Measurements from ENCODE around the gene MYO1G. TPM values are rescaled to one million over a fixed set of nuclear protein-coding genes. Genes with fewer than 3 reads are reported as not detected.

The MYO1G gene
- total RNA-seq, 1 experiment from 2014 or later: 0.11 TPM

DNA sequence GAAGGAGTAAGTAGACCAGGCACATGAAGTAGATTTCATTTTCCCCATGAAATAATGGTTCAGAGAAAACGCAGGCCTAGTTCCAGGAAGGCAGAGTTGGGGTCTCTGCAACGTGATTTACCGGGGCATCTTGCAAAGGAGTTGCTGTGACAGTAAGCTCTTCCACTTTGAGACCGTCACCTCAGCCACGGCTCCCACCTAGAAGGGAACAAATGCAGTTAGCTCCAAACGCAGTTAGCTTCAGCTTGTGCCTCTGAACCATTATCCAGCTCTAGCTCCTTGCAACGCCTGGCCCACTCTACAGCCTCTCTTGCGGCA lies 7.0 kb upstream of the MYO1G start:
- ChIA-PET CTCF (interaction anchor here (0.6 to 1.3 kb wide), 2 partner anchors 13 to 124 kb away, joined by 5 to 14 read pairs; no protein-coding TSS in a partner anchor), POLR2A (ENCODE audit: unreplicated experiment) (interaction anchor here (0.6 to 1.4 kb wide), 3 partner anchors 14 to 645 kb away, joined by 3 to 18 read pairs (median 4); partner anchors contain the start of gene CCM2)
- TF ChIP-seq, protein P1, sequence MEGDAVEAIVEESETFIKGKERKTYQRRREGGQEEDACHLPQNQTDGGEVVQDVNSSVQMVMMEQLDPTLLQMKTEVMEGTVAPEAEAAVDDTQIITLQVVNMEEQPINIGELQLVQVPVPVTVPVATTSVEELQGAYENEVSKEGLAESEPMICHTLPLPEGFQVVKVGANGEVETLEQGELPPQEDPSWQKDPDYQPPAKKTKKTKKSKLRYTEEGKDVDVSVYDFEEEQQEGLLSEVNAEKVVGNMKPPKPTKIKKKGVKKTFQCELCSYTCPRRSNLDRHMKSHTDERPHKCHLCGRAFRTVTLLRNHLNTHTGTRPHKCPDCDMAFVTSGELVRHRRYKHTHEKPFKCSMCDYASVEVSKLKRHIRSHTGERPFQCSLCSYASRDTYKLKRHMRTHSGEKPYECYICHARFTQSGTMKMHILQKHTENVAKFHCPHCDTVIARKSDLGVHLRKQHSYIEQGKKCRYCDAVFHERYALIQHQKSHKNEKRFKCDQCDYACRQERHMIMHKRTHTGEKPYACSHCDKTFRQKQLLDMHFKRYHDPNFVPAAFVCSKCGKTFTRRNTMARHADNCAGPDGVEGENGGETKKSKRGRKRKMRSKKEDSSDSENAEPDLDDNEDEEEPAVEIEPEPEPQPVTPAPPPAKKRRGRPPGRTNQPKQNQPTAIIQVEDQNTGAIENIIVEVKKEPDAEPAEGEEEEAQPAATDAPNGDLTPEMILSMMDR (conservative IDR thresholded peaks at IDR 0.05; ENCODE audit: low read depth, low read length): no peak
- TF ChIP-seq EZH2phosphoT487 (IDR thresholded peaks at IDR 0.05; ENCODE audit: borderline replicate concordance, low read length) (no peak), EZH2 (IDR thresholded peaks at IDR 0.05; ENCODE audit: low read length, unreplicated experiment) (no peak)
- Histone ChIP-seq H3K79me2 (ENCODE audit: low read length) (peaks cover 39% of the 10 kb centered on the region), H3K4me2 (ENCODE audit: low read length) (peak overlapping the region; percentile 99), H2AFZ (ENCODE audit: low read length) (peak overlapping the region; percentile 87; the same call in 1 of the 2 replicates), H3K9me3 (ENCODE audit: low read length) (no peaks in the 10 kb centered on the region), H3K27ac (ENCODE audit: low read length) (peak overlapping the region; percentile 69), H3K9ac (ENCODE audit: low read length) (peak overlapping the region; percentile 99), H3K9me2 (replicated peaks; ENCODE audit: low read length) (no peaks in the 10 kb centered on the region), H3K36me3 (ENCODE audit: low read depth, low read length) (peaks cover 37% of the 10 kb centered on the region), H4K20me1 (ENCODE audit: low read length) (peaks cover 35% of the 10 kb centered on the region), H3K27me3 (ENCODE audit: low read length) (no peaks in the 10 kb centered on the region), H3K4me1 (ENCODE audit: insufficient read depth, low read length) (peaks cover 19% of the 10 kb centered on the region), H3F3A (ENCODE audit: low read length, unreplicated experiment) (peaks cover 13% of the 10 kb centered on the region), H3K4me3 (ENCODE audit: low read length) (peak overlapping the region; percentile 92)
- DNase-seq: no peak
- intact Hi-C loops (cut with micrococcal nuclease): loop anchor here (1.0 to 5.0 kb wide), 2 partner anchors 99 to 125 kb away; partner anchors contain the start of genes PURB and TBRG4
- no TSS peak for BruUV-seq (replicated peaks)
- ATAC-seq: no peak

DNA sequence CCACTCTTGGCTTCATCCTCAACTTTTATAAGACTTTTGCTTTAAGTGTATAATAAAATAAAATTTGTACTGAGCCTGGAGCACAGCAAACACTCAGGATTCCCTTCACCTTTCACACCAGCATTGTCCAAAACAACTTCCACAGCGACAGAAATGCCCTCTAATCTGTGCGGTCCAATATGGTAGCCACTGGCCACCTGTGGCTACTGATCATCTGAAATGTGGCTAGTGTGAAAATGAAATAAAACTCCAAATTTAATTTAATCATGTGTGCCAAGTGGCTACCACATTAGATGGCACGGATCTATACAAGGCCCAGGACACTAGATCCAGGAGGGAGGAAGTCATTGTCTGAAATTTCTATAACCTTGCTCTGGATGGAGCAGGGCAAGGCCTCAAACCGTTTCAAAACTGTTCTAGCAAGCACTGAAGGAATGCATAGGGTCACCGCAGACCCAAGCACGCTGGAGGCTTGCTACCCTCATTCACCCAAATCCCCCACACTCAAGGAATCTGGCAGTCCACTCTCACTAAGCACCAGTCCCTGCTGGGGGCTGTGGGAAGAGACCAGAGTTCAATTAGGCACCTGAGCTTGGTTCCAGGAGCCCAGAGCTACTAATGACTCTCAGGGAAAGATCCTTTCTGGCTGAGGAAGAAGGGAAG lies 6.3 kb upstream of the MYO1G start:
- Histone ChIP-seq H3K27me3 (ENCODE audit: low read length) (no peaks in the 10 kb centered on the region), H3F3A (ENCODE audit: low read length, unreplicated experiment) (peaks cover 13% of the 10 kb centered on the region), H4K20me1 (ENCODE audit: low read length) (peaks cover 35% of the 10 kb centered on the region), H3K4me3 (ENCODE audit: low read length) (peak overlapping the region; percentile 92), H3K4me1 (ENCODE audit: insufficient read depth, low read length) (peaks cover 19% of the 10 kb centered on the region), H3K79me2 (ENCODE audit: low read length) (peaks cover 39% of the 10 kb centered on the region), H3K27ac (ENCODE audit: low read length) (peak overlapping the region; percentile 69; the same call in 1 of the 2 replicates), H2AFZ (ENCODE audit: low read length) (no peak overlapping the region), H3K9me2 (replicated peaks; ENCODE audit: low read length) (no peaks in the 10 kb centered on the region), H3K9me3 (ENCODE audit: low read length) (no peaks in the 10 kb centered on the region), H3K9ac (ENCODE audit: low read length) (peak overlapping the region; percentile 99), H3K36me3 (ENCODE audit: low read depth, low read length) (peaks cover 37% of the 10 kb centered on the region), H3K4me2 (ENCODE audit: low read length) (peak overlapping the region; percentile 99)
- TF ChIP-seq, protein P1 (conservative IDR thresholded peaks at IDR 0.05; ENCODE audit: low read depth, low read length): no peak
- no peak for TF ChIP-seq EZH2 (IDR thresholded peaks at IDR 0.05; ENCODE audit: low read length, unreplicated experiment)
- TF ChIP-seq EZH2phosphoT487 (IDR thresholded peaks at IDR 0.05; ENCODE audit: borderline replicate concordance, low read length): no peak
- intact Hi-C loops (cut with micrococcal nuclease): loop anchor here (5.0 kb wide), 1 partner anchor 98 kb away; the partner anchor contains the start of gene PURB
- ATAC-seq (no peak), DNase-seq (no peak)
- CTCF ChIA-PET: interaction anchor here (0.6 to 1.3 kb wide), 2 partner anchors 14 to 125 kb away, joined by 5 to 14 read pairs; no protein-coding TSS in a partner anchor
- no TSS peak for BruUV-seq (replicated peaks)
- POLR2A ChIA-PET (ENCODE audit: unreplicated experiment): interaction anchor here (0.6 to 1.4 kb wide), 2 partner anchors 14 to 644 kb away, joined by 3 to 18 read pairs; partner anchors contain the start of gene CCM2

DNA sequence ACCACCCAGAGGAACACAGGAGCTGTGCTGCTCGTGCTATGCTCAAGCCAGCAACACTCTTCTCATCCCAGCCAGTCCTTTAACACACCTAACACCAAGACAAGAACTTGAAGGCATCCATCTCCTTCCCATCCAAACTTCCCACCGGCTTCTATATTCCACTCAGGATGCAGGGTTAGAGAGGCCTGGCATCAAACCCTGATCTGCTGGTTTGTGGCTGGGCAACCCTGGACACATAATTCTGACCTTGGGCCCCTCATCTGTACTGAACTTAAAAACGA lies 5.6 kb upstream of the MYO1G start:
- no peaks in the 10 kb centered on the region for H3K9me2 ChIP-seq (replicated peaks; ENCODE audit: low read length)
- H3K36me3 ChIP-seq (ENCODE audit: low read depth, low read length): peaks cover 37% of the 10 kb centered on the region
- ChIA-PET CTCF (no interaction called here), POLR2A (ENCODE audit: unreplicated experiment) (no interaction called here)
- BruUV-seq (replicated peaks): no TSS peak
- no peak for DNase-seq
- H3K27me3 ChIP-seq (ENCODE audit: low read length): no peaks in the 10 kb centered on the region
- peak overlapping the region; percentile 92 for H3K4me3 ChIP-seq (ENCODE audit: low read length)
- peak overlapping the region; percentile 99 for H3K4me2 ChIP-seq (ENCODE audit: low read length)
- no peak overlapping the region for H2AFZ ChIP-seq (ENCODE audit: low read length)
- peaks cover 19% of the 10 kb centered on the region for H3K4me1 ChIP-seq (ENCODE audit: insufficient read depth, low read length)
- peaks cover 39% of the 10 kb centered on the region for H3K79me2 ChIP-seq (ENCODE audit: low read length)
- H3K9ac ChIP-seq (ENCODE audit: low read length): peak overlapping the region; percentile 99; the same call in 1 of the 2 replicates
- intact Hi-C loops (cut with micrococcal nuclease): no loop called here
- ATAC-seq: no peak
- H3K27ac ChIP-seq (ENCODE audit: low read length): no peak overlapping the region
- H3F3A ChIP-seq (ENCODE audit: low read length, unreplicated experiment): peaks cover 13% of the 10 kb centered on the region
- H3K9me3 ChIP-seq (ENCODE audit: low read length): no peaks in the 10 kb centered on the region
- peaks cover 35% of the 10 kb centered on the region for H4K20me1 ChIP-seq (ENCODE audit: low read length)
- no peak for TF ChIP-seq EZH2 (IDR thresholded peaks at IDR 0.05; ENCODE audit: low read length, unreplicated experiment)
- TF ChIP-seq, protein P1 (conservative IDR thresholded peaks at IDR 0.05; ENCODE audit: low read depth, low read length): no peak
- no peak for TF ChIP-seq EZH2phosphoT487 (IDR thresholded peaks at IDR 0.05; ENCODE audit: borderline replicate concordance, low read length)
